Measurements from ENCODE around the gene UBE2E2.

UBE2E2 gene

DNA sequence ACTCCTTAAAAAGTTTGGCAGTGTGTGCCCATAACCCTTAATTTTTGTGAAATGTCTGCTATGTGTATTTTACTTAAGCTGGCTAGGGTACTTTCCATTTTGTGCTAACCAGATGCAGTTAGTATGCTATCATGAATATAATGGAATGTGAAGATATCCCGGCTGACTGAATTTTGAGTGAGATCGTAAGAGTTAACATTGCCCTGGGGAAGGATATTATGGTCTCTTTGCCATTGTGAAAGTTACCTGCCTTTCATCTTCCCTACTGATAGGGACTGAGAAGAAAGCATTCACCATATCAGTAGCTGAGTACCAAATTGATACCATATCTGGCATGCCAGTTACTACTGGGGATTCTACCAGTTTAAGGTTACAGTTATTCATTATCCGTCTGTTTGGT lies 243.2 kb downstream of the UBE2E2 start:
- TF ChIP-seq, protein P1, sequence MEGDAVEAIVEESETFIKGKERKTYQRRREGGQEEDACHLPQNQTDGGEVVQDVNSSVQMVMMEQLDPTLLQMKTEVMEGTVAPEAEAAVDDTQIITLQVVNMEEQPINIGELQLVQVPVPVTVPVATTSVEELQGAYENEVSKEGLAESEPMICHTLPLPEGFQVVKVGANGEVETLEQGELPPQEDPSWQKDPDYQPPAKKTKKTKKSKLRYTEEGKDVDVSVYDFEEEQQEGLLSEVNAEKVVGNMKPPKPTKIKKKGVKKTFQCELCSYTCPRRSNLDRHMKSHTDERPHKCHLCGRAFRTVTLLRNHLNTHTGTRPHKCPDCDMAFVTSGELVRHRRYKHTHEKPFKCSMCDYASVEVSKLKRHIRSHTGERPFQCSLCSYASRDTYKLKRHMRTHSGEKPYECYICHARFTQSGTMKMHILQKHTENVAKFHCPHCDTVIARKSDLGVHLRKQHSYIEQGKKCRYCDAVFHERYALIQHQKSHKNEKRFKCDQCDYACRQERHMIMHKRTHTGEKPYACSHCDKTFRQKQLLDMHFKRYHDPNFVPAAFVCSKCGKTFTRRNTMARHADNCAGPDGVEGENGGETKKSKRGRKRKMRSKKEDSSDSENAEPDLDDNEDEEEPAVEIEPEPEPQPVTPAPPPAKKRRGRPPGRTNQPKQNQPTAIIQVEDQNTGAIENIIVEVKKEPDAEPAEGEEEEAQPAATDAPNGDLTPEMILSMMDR (conservative IDR thresholded peaks at IDR 0.05; ENCODE audit: low read depth, low read length) = no peak
- no peak overlapping the region for H3K4me3 ChIP-seq (ENCODE audit: low read depth, low read length)
- DNase-seq (ENCODE audit: low read depth) = no peak

DNA sequence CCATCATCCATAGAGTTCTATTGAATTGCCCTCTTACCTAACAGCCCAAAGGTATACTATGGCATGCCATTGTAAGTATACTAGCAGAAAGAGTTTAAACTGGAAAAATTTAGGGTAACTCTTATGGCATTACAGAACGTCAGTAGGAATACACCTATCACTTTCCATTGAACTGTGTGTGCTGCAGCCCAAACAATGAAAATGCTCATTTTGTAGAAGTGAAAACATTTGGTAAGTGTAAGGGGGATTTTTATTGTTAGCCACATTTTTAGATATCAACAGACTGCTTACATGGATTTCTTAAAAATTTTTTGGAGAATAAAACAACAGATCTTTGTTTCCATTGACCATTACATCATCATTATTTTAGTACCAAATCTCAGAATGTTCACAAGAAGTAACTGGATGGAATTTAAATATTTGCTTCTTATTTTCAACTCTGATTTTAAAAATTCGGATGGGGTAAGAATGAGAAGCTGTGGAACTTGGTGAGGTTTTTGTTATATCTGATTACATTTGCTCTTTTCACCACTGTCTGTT lies 245.9 kb downstream of the UBE2E2 start:
- no peak for DNase-seq (ENCODE audit: low read depth)
- TF ChIP-seq, protein P1 (conservative IDR thresholded peaks at IDR 0.05; ENCODE audit: low read depth, low read length) = no peak
- H3K4me3 ChIP-seq (ENCODE audit: low read depth, low read length) = no peak overlapping the region

- DNase-seq (ENCODE audit: low read depth) = no peak
- no peak overlapping the region for H3K4me3 ChIP-seq (ENCODE audit: low read depth, low read length)
- TF ChIP-seq, protein P1 (conservative IDR thresholded peaks at IDR 0.05; ENCODE audit: low read depth, low read length) = no peak
Measured at GRCh38 chr3:23450051-23450450, 246.9 kb downstream of the UBE2E2 start.

- H3K4me3 ChIP-seq (ENCODE audit: low read depth, low read length) = no peak overlapping the region
- no peak for DNase-seq (ENCODE audit: low read depth)
- TF ChIP-seq, protein P1 (conservative IDR thresholded peaks at IDR 0.05; ENCODE audit: low read depth, low read length) = no peak
Measured at GRCh38 chr3:23450806-23451205, 247.7 kb downstream of the UBE2E2 start.

DNA sequence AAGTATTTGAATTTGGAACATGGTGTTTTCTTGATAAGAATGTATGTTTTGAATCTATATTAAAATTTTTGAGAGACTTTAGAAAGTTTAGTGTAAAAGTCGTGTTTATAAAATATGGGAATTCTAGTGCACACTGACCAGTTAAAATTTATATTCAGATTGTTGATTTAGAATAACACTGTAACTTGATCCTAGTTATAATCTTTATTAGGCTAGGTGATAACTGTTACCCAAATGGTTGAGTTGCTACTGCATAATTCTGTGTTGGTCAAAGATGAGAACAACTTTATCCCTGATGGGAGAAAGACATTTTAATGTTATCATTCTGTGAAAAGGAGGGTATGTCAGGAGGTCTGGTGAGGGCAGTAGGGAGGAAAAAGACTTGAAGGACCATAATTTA lies 249.3 kb downstream of the UBE2E2 start:
- no peak overlapping the region for H3K4me3 ChIP-seq (ENCODE audit: low read depth, low read length)
- no peak for DNase-seq (ENCODE audit: low read depth)
- TF ChIP-seq, protein P1 (conservative IDR thresholded peaks at IDR 0.05; ENCODE audit: low read depth, low read length) = no peak

DNA sequence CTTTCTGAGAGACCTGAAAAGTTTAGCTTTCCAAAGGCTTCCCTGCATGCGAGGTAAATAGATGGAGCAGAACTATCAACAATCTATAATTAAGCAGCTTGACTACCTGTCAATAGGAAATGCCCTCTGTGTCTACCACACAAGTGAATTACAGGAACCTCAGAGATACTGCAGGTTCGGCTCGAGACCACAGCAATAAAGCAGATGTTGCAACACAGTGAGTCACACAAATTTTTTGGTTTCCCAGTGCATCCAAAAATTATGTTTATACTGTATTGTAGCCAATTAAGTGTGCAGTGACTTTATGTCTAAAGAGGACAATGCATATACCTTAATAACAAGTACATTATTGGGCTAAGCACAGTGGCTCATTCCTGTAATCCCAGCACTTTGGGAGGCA lies 252.0 kb downstream of the UBE2E2 start:
- H3K4me3 ChIP-seq (ENCODE audit: low read depth, low read length) = no peak overlapping the region
- peak; percentile 86 for DNase-seq (ENCODE audit: low read depth)
- TF ChIP-seq, protein P1 (conservative IDR thresholded peaks at IDR 0.05; ENCODE audit: low read depth, low read length) = no peak

DNA sequence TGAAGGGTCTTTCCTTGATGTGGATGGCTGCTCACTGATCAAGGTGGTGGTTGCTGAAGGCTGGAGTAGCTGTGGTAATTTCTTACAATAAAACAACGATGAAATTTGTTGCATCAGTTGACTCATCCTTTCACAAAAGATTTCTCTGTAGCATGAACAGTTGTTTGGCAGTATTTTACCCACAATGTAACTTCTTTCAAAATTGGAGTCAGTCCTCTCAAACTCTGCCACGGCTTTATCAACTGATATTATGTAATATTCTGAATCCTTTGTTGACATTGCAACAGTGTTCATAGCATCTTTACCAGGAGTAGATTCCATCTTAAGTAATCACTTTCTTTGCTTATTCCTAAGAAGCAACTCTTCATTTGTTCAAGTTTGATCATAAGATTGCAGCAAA lies 252.6 kb downstream of the UBE2E2 start:
- H3K4me3 ChIP-seq (ENCODE audit: low read depth, low read length) = no peak overlapping the region
- TF ChIP-seq, protein P1 (conservative IDR thresholded peaks at IDR 0.05; ENCODE audit: low read depth, low read length) = no peak
- DNase-seq (ENCODE audit: low read depth) = peak; percentile 91

Data from choroid plexus epithelial cell (primary cell).